Heart left ventricle (tissue), 16 donors: ENCODE data around the gene HSPB7. TPM values are rescaled to one million over a fixed set of nuclear protein-coding genes. Genes with fewer than 3 reads are reported as not detected.
"Not testable (repeated sequence)": the region's sequence is repeated elsewhere in the genome, so short reads cannot be mapped to it uniquely, and the experiment has no call there.

Experiments used
- ATAC-seq, 4 donors: fragments of 200-7000 bp; cut with Tn5 transposase; one replicate each; pipeline ENCODE4 v1.9.1; 2020 to 2022; ENCODE audit warnings: moderate library complexity in 4 of 4, mild to moderate bottlenecking in 3 of 4, moderate number of reproducible peaks in 1 of 4
- DNase-seq, 5 donors: peaks; one replicate each; pipeline ENCODE4 v3.0.0-alpha.2; 2020
- H3K27ac ChIP-seq, 12 donors: fragments of 200-600 bp; sonication (generic) in 4 of 12; one replicate each; pipeline versions ENCODE4 v1.5.0 to v1.8.0; 2016 to 2022; ENCODE audit warnings: mild to moderate bottlenecking in 2 of 12
- H3K27me3 ChIP-seq, 9 donors: fragments of 200-600 bp; sonication (generic) in 2 of 9; one replicate each; pipeline versions ENCODE4 v1.5.1 to v1.8.0; 2016 to 2022; ENCODE audit warnings: mild to moderate bottlenecking in 3 of 9
- H3K36me3 ChIP-seq, 9 donors: fragments of 200-600 bp; sonication (generic) in 2 of 9; one replicate each; pipeline versions ENCODE4 v1.5.0 to v1.8.0; 2018 to 2022; ENCODE audit warnings: mild to moderate bottlenecking in 2 of 9
- H3K4me1 ChIP-seq, 12 donors: fragments of 200-600 bp; sonication (generic) in 4 of 12; one replicate each; pipeline versions ENCODE4 v1.5.0 to v1.8.0; 2016 to 2022; ENCODE audit warnings: mild to moderate bottlenecking in 3 of 12
- H3K4me3 ChIP-seq, 12 donors: fragments of 200-600 bp; sonication (generic) in 4 of 12; one replicate each; pipeline versions ENCODE4 v1.5.0 to v1.8.0; 2017 to 2022; ENCODE audit warnings: mild to moderate bottlenecking in 9 of 12, moderate library complexity in 4 of 12
- H3K9me3 ChIP-seq, 12 donors: fragments of 200-600 bp; sonication (generic) in 4 of 12; one replicate each; pipeline versions ENCODE4 v1.5.0 to v1.8.0; 2016 to 2022; ENCODE audit warnings: mild to moderate bottlenecking in 1 of 12
- POLR2A ChIP-seq, 2 donors: fragments of 450-650 bp; IDR thresholded peaks; one replicate each; pipeline ENCODE4 v1.6.1; 2017; ENCODE audit warnings: antibody characterized with exemption in 2 of 2, mild to moderate bottlenecking in 2 of 2, moderate library complexity in 2 of 2
- WGBS, 4 donors: extraction: QIAGEN DNeasy Blood & Tissue Kit in 2 of 4; methylation state at CpG; one replicate each; pipeline versions ENCODE4 v1.1.5 to v1.1.7; 2013 to 2018; 5-methylcytosine and 5-hydroxymethylcytosine counted together
- intact Hi-C, 10 donors: fragments of 100-400 bp; cut with DNase I; formaldehyde crosslinking; loops; one replicate each; pipeline versions ENCODE4 v1.11.1 to v1.14.2; 2022
- polyA plus RNA-seq, 2 donors: library from polyadenylated mRNA; stranded (reverse); fragments of 200-250 nt; gene quantifications; one replicate each; pipeline ENCODE4 v1.2.3, GENCODE V29; 2013
- total RNA-seq, 9 donors: library from RNA; depleted of rRNA in 2 of 9; stranded (reverse); fragments of >200 nt in 2 of 9; fragmentation: NEBNext Ultra II Directional in 3 of 9; extraction: Animal tissue kit (Norgen Biotek cat#: 25700) in 3 of 9; gene quantifications; one replicate each; pipeline versions ENCODE4 v1.1.0 to v1.2.4, GENCODE V29; 2016 to 2023
- TF ChIP-seq, protein P1 (sequence below), 12 donors: fragments of 200-600 bp; sonication (generic) in 4 of 12; IDR thresholded peaks; one replicate each; pipeline versions ENCODE4 v1.5.0 to v1.8.0; 2018 to 2022; ENCODE audit warnings: antibody characterized with exemption in 12 of 12, mild to moderate bottlenecking in 5 of 12
- donor health status: ischemic (EF 13 %, LVEDD 7.1; RV severe dilation, severe dysfunction).
- donor health status: healthy with polysubstance abuse.
- donor health status: DM: no; HTN: yes; CAD: no.
- donor health status: DM: no; HTN: no; CAD: no.
- donor health status: ischemic (EF 25% LVEDD 6.9; RV normal size, moderate dysfunction).
- donor health status: ischemic (EF 25% LVEDD 5.7; RV mildly dilated, moderate dysfunction).
- donor health status: healthy.
- donor health status: DM: yes; HTN: yes; CAD: no.
- donor health status: ischemic (EF 35%, LVEDD 5.7; RV mildly dilated, moderate dysfunction).
- donor health status: nonischemic (EF 11% LVEDD 7.7; RV severe dilation, severe dysfunction).
- donor health status: DM: yes; HTN: yes; CAD: no.
- donor health status: PGD.
- donor health status: ischemic (EF 29% LVEDD 5.4; RV normal size, mild dysfunction).
- donor health status: nonischemic (EF 23%, LVEDD 6.1; RV moderate dilation, normal function).

HSPB7 gene
- total and polyA plus RNA-seq, 11 donors, result 2,598 to 10,910 (median 4,961) TPM

DNA sequence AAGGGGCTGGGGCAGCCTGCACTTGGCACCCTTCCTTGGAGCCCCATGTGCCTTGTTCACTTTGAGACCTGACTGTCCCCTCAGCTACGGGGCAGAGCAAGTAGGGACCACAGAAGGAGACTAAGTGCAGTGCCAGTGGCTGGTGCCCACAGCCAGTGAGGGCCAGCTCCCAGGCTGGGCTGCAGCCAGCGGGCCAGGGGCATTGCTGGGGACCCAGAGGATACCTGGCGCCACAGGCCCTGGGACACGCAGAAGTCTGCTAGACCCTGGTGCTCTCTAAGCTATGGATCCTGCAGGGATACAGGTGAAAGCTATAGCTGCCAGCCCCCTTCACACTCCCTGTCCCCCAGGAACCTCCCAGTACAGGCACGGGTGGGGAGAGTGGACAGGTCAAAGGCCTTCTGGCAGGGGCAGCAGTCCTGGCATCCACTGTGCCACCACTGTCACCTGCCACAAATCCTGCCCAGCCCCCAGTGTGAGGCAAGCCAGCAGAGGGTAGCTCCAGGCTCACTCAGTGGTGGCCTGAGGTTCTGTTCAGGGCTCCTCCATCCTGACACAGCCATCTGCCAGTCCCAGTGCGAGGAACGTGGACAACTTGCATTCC lies 5.3 kb upstream of the HSPB7 start:
- H3K27ac ChIP-seq, result no peak overlapping the region
- no peak for ATAC-seq
- TF ChIP-seq, protein P1, sequence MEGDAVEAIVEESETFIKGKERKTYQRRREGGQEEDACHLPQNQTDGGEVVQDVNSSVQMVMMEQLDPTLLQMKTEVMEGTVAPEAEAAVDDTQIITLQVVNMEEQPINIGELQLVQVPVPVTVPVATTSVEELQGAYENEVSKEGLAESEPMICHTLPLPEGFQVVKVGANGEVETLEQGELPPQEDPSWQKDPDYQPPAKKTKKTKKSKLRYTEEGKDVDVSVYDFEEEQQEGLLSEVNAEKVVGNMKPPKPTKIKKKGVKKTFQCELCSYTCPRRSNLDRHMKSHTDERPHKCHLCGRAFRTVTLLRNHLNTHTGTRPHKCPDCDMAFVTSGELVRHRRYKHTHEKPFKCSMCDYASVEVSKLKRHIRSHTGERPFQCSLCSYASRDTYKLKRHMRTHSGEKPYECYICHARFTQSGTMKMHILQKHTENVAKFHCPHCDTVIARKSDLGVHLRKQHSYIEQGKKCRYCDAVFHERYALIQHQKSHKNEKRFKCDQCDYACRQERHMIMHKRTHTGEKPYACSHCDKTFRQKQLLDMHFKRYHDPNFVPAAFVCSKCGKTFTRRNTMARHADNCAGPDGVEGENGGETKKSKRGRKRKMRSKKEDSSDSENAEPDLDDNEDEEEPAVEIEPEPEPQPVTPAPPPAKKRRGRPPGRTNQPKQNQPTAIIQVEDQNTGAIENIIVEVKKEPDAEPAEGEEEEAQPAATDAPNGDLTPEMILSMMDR (IDR thresholded peaks at IDR 0.05), result no peak
- TF ChIP-seq POLR2A (IDR thresholded peaks at IDR 0.05), result no peak
- DNase-seq, result no peak
- WGBS, 4 donors, result 42 to 73% (median 59%) methylated on average over 3 to 7 of the region's 7 CpGs
- H3K9me3 ChIP-seq, result no peaks in the 10 kb centered on the region
- H3K27me3 ChIP-seq, result peaks cover 0 to 7% (median 0%) of the 10 kb centered on the region in 9 donors
- no peak overlapping the region for H3K4me3 ChIP-seq
- intact Hi-C loops, result no loop called here
- H3K36me3 ChIP-seq, result no peaks in the 10 kb centered on the region
- peaks cover 0 to 44% (median 20%) of the 10 kb centered on the region in 12 donors for H3K4me1 ChIP-seq

DNA sequence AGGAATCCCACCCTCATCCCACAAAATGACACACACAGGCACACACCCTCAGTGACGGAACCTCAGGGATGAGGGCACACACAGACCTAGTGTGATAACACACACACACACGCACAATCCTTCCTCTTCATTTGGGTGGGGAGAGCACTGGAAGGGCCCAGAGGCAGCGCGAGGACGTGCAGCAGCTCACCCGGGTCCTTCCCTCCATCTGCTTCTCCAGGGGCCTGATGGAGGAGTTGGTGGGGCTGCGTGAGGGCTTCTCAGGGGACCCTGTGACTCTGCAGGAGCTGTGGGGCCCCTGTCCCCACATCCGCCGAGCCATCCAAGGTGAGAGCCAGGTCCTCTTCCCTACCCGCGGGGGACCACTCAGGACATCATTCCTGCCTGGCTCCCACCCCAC lies 4.5 kb upstream of the HSPB7 start:
- 62 to 80% (median 73%) methylated on average over 6 to 11 of the region's 11 CpGs for WGBS, 4 donors
- ATAC-seq, result no peak
- Histone ChIP-seq H3K27ac (peak overlapping the region in 3 of 12 donors; percentile 39 to 99 (median 98)), H3K27me3 (peaks cover 0 to 7% (median 0%) of the 10 kb centered on the region in 9 donors), H3K4me1 (peaks cover 0 to 52% (median 23%) of the 10 kb centered on the region in 12 donors), H3K9me3 (no peaks in the 10 kb centered on the region), H3K36me3 (no peaks in the 10 kb centered on the region), H3K4me3 (no peak overlapping the region)
- no peak for DNase-seq
- TF ChIP-seq POLR2A (IDR thresholded peaks at IDR 0.05), result no peak
- TF ChIP-seq, protein P1 (IDR thresholded peaks at IDR 0.05), result no peak
- intact Hi-C loops, result no loop called here

DNA sequence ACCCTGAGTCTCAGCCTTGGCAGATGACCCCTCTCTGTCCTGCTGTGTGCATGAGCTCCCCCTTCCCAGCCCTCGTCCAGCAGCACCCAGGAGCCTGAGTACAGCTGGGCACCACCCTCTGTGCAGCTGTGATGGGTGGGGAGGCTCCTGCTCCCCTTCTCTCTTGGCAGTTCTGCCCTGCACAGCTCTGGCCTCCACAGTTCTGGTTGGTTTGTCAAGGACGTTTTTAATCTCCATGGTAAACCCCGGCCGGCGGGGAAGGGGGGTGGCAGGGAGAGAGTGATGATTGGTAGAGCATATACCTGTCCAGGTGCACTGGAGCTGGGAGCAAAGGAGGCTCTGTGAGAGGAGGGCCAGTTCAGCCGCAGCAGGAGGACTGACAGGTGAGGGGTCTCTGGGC lies 3.8 kb upstream of the HSPB7 start, which contains the start of gene CLCNKA:
Gene CLCNKA, plus strand, starts transcription at position 356 of the 400 bp plus-strand sequence. CDS start 584 bp downstream, outside the sequence.
- 38 to 61% (median 42%) methylated on average over 6 of the region's 6 CpGs for WGBS, 4 donors
- no peaks in the 10 kb centered on the region for H3K9me3 ChIP-seq
- peak within 1 kb of the TSS in 8 of 12 donors; percentile 48 to 99 (median 97) for H3K27ac ChIP-seq
- H3K36me3 ChIP-seq, result no peaks in the 10 kb centered on the region
- H3K4me1 ChIP-seq, result peaks cover 0 to 47% (median 19%) of the 10 kb centered on the region in 12 donors
- intact Hi-C loops, result no loop called here
- TF ChIP-seq, protein P1 (IDR thresholded peaks at IDR 0.05), result no peak
- no peak for TF ChIP-seq POLR2A (IDR thresholded peaks at IDR 0.05)
- no peak within 1 kb of the TSS for H3K4me3 ChIP-seq
- ATAC-seq, result no peak
- peak in 1 of 5 donors; percentile 36 for DNase-seq
- no peaks in the 10 kb centered on the region for H3K27me3 ChIP-seq

DNA sequence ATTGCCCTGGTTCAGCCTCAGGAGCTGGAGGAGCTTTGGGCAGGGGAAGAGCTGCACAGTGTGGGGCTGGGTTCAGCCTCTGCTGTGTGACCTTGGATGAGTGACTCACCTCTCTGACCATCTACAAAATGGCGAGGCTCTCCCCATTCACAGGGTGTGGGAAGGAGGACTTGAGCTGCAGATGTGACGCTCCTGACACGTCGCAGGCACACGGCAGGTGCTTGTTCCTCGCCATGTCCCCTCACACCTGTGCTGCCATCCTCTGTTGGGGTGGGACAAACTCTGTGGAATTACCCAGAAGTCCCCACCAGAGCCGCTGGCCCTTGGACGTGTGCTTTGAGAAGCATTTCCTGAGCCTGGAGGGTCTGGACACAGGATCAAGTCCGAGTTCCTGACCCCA lies 3.0 kb upstream of the HSPB7 start:
- intact Hi-C loops, result not testable (repeated sequence)

More for the DNA sequence above, 3.0 kb upstream of the HSPB7 start:
- H3K9me3 ChIP-seq, H3K4me3 ChIP-seq, H3K36me3 ChIP-seq, H3K27me3 ChIP-seq, ATAC-seq, DNase-seq: not testable (repeated sequence)
- H3K4me1 ChIP-seq, result peaks cover 0 to 45% (median 18%) of the 10 kb centered on the region in 12 donors
- 82 to 86% (median 83%) methylated on average over 8 to 9 of the region's 9 CpGs; no CpG with 5 or more reads in 1 of the 4 donors for WGBS, 4 donors
- peak overlapping the region in 10 of 12 donors; percentile 65 to 99 (median 97) for H3K27ac ChIP-seq
